Measurements from ENCODE around the gene AGAP1. TPM values are rescaled to one million over a fixed set of nuclear protein-coding genes. Genes with fewer than 3 reads are reported as not detected.

Gene AGAP1
- total RNA-seq, 6 experiments from 2014 or later: 14.1 to 16.0 (median 15.1) TPM

DNA sequence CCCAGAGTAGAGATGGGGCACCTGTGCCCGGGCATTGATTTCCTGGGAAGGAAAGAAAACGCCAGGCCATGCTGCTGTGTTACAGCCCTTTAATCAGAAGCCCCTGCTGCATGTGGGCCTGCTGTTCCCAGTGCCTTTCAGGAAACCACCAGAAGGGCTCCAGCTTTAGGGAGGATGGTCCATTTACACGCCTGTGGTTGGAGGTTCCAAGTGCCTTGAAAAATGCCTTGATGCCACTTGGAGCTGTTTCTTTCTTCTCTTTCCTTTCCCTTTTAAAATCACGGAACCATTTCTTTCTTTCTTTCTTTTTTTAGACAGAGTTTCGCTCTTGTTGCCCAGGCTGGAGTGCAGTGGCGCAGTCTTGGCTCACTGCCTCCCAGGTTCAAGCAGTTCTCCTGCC lies 60.5 kb downstream of the AGAP1 start:
- H3K27me3 Mint-ChIP-seq (ENCODE audit: insufficient read depth): no peaks in the 10 kb centered on the region; the same call in 1 of the 2 replicates
- no peaks in the 10 kb centered on the region for H3K9me3 Mint-ChIP-seq
- H3K27ac Mint-ChIP-seq: no peak overlapping the region
- no peak overlapping the region for H3K4me3 Mint-ChIP-seq
- TF ChIP-seq, protein P1, sequence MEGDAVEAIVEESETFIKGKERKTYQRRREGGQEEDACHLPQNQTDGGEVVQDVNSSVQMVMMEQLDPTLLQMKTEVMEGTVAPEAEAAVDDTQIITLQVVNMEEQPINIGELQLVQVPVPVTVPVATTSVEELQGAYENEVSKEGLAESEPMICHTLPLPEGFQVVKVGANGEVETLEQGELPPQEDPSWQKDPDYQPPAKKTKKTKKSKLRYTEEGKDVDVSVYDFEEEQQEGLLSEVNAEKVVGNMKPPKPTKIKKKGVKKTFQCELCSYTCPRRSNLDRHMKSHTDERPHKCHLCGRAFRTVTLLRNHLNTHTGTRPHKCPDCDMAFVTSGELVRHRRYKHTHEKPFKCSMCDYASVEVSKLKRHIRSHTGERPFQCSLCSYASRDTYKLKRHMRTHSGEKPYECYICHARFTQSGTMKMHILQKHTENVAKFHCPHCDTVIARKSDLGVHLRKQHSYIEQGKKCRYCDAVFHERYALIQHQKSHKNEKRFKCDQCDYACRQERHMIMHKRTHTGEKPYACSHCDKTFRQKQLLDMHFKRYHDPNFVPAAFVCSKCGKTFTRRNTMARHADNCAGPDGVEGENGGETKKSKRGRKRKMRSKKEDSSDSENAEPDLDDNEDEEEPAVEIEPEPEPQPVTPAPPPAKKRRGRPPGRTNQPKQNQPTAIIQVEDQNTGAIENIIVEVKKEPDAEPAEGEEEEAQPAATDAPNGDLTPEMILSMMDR (IDR thresholded peaks at IDR 0.05): no peak
- no peak for DNase-seq
- no peaks in the 10 kb centered on the region for H3K36me3 Mint-ChIP-seq (ENCODE audit: low read depth)
- peaks cover 9% of the 10 kb centered on the region; the same call in 1 of the 2 replicates for H3K4me1 Mint-ChIP-seq (ENCODE audit: low read depth)

DNA sequence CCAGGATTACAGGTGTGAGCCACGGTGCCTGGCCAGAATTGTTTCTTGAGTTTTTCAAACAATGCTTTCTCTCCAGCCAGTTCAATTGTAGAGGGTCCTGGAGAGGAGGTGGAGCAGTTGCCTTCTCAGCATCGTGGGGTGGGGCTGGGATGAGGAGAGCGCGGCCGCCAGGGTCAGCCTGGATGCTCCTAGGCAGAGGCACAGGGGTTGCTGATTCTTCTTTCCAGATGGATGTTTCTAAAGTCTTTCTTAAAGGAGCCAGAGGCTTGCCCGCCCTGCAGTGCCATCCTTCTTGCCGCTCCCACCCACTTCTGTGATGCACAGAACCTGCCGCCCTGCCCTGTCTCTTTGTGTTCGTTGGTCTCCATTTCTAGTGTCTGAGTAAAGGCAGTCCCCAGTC lies 61.1 kb downstream of the AGAP1 start:
- TF ChIP-seq, protein P1 (IDR thresholded peaks at IDR 0.05): no peak
- Mint-ChIP-seq H3K36me3 (ENCODE audit: low read depth) (no peaks in the 10 kb centered on the region), H3K27me3 (ENCODE audit: insufficient read depth) (no peaks in the 10 kb centered on the region; the same call in 1 of the 2 replicates), H3K27ac (no peak overlapping the region), H3K4me3 (no peak overlapping the region), H3K4me1 (ENCODE audit: low read depth) (peaks cover 9% of the 10 kb centered on the region; the same call in 1 of the 2 replicates), H3K9me3 (no peaks in the 10 kb centered on the region)
- DNase-seq: no peak

DNA sequence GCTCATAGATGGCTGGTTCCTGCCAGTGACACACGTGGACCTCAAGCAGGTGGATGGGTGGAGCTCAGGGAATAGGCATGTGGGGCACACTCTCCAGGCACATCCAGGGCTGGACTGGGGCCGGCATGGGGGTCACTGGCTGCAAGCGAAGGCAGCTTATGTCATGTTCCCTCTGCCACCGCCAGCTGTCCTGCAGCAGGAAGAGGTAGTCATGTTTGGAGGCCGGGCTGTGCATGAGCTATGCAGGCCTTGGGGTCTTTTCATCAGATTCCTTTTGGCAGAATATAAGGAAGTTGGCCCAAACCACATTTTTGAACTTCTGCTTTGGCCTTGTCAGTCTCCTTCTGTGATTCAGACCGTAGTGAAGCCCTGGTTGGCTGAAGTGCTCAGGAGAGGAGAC lies 61.5 kb downstream of the AGAP1 start:
- H3K4me1 Mint-ChIP-seq (ENCODE audit: low read depth): peaks cover 9% of the 10 kb centered on the region; the same call in 1 of the 2 replicates
- no peaks in the 10 kb centered on the region; the same call in 1 of the 2 replicates for H3K27me3 Mint-ChIP-seq (ENCODE audit: insufficient read depth)
- no peak overlapping the region for H3K4me3 Mint-ChIP-seq
- no peak for DNase-seq
- H3K27ac Mint-ChIP-seq: no peak overlapping the region
- TF ChIP-seq, protein P1 (IDR thresholded peaks at IDR 0.05): no peak
- no peaks in the 10 kb centered on the region for H3K9me3 Mint-ChIP-seq
- H3K36me3 Mint-ChIP-seq (ENCODE audit: low read depth): no peaks in the 10 kb centered on the region

DNA sequence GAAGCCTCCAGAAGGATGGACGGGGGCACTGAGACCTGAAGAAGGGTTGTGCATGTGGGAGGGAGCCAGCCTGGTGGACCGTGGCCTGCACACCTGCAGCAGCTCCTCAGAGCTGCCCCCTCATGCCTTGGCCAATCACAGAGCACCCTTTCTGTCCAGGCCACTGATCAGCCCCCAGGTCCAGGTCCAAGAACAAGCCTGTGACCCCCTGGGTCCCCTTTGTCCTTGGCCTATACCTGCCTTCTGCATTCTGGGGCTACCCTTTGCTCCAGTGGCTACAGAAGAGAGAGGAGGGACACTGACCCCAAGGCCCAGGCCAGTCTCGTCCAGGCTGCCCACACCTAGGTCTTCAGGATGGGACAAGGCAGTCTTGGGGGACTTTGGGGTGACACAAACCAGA lies 62.2 kb downstream of the AGAP1 start:
- no peak overlapping the region for H3K27ac Mint-ChIP-seq
- H3K4me3 Mint-ChIP-seq: no peak overlapping the region
- H3K9me3 Mint-ChIP-seq: no peaks in the 10 kb centered on the region
- DNase-seq: no peak
- H3K4me1 Mint-ChIP-seq (ENCODE audit: low read depth): peaks cover 9% of the 10 kb centered on the region; the same call in 1 of the 2 replicates
- no peaks in the 10 kb centered on the region for H3K36me3 Mint-ChIP-seq (ENCODE audit: low read depth)
- no peaks in the 10 kb centered on the region; the same call in 1 of the 2 replicates for H3K27me3 Mint-ChIP-seq (ENCODE audit: insufficient read depth)
- TF ChIP-seq, protein P1 (IDR thresholded peaks at IDR 0.05): no peak

DNA sequence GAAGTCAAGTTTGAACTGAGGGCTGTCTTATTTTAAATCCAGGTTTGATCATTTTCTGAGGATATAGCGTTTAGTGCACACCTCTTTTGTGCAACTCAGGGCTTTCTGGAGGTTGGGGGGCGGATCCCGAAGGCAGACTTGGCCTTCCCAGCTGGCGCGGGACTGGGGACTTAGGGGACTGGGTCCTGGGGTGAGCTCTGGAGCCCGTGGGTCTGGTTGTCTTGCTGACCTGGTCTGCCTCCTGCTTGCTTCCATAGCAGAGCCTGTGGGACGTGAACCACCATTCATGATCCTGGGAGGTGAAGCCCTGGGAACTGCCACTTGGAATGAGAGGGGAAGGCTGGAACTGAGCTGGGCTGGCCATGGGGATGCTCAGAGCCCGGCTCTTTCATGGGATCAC lies 63.1 kb downstream of the AGAP1 start:
- Mint-ChIP-seq H3K27ac (no peak overlapping the region), H3K4me3 (no peak overlapping the region), H3K27me3 (ENCODE audit: insufficient read depth) (no peaks in the 10 kb centered on the region), H3K9me3 (no peaks in the 10 kb centered on the region), H3K36me3 (ENCODE audit: low read depth) (no peaks in the 10 kb centered on the region), H3K4me1 (ENCODE audit: low read depth) (peaks cover 6% of the 10 kb centered on the region; the same call in 1 of the 2 replicates)
- TF ChIP-seq, protein P1 (IDR thresholded peaks at IDR 0.05): no peak
- no peak for DNase-seq

DNA sequence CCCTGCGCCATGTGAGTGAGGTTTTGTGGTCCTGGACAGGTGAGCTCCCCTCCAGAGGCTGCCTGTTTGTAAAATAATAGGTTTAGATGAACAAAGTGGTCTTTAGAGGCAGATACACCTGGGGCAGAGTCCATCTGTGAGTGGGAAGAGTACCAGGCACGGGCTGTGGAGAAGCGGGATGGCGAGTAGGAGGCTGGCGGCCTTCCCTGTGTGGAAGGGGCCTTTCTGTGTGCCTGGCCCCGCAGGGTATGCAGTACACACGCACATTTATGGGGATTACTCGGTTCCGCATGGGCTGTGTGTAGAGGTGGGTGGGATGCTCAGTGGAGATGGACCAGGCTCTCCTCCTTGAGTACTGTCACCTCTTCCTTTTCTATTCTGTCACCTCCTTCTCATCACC lies 64.1 kb downstream of the AGAP1 start:
- no peak for DNase-seq
- TF ChIP-seq, protein P1 (IDR thresholded peaks at IDR 0.05): no peak
- H3K27me3 Mint-ChIP-seq (ENCODE audit: insufficient read depth): no peaks in the 10 kb centered on the region
- no peaks in the 10 kb centered on the region for H3K36me3 Mint-ChIP-seq (ENCODE audit: low read depth)
- H3K4me1 Mint-ChIP-seq (ENCODE audit: low read depth): no peaks in the 10 kb centered on the region
- no peaks in the 10 kb centered on the region for H3K9me3 Mint-ChIP-seq
- H3K4me3 Mint-ChIP-seq: no peak overlapping the region
- no peak overlapping the region for H3K27ac Mint-ChIP-seq

Data from HFFc6 (cell line).